IMR-90 (cell line): ENCODE results near the gene UBN2. TPM values are rescaled to one million over a fixed set of nuclear protein-coding genes. Genes with fewer than 3 reads are reported as not detected.

Experiments
- ATAC-seq: fragments of 200-7000 bp; cut with Tn5 transposase; 2 replicates; pipeline ENCODE4 v1.9.1; 2020; ENCODE audit warnings: low read depth, mild to moderate bottlenecking, moderate library complexity
- BruUV-seq: library from RNA; stranded (reverse); fragments of 400-500 nt; replicated peaks from 2 replicates; lab custom pipeline; 2021; lab: Mats Ljungman, UMichigan
- CTCF ChIA-PET: fragments of 300-600 bp; formaldehyde crosslinking; extraction: SDS; loops from one replicate; lab custom pipeline; 2021; ENCODE audit warnings: antibody characterized with exemption; lab: Yijun Ruan, JAX
- POLR2A ChIA-PET: fragments of 300-600 bp; sonication (Branson Sonifier 250); formaldehyde crosslinking; loops from one replicate; lab custom pipeline; 2022; ENCODE audit warnings: antibody characterized with exemption; ENCODE audit not compliant: unreplicated experiment; lab: Charles Lee
- DNase-seq: peaks from one replicate; pipeline ENCODE4 v3.0.0; 2013
- H2AFZ ChIP-seq: replicated peaks from 2 replicates; pipeline ENCODE3; 2013; ENCODE audit warnings: low read length, mild to moderate bottlenecking; ENCODE audit not compliant: poor library complexity
- H2AK5ac ChIP-seq: 2 replicates; pipeline ENCODE4 v1.6.1; 2013; ENCODE audit warnings: low read depth, low read length, inconsistent platforms
- H2AK9ac ChIP-seq: replicated peaks from 2 replicates; pipeline ENCODE3; 2013; ENCODE audit warnings: mild to moderate bottlenecking, low read depth, low read length, moderate library complexity; ENCODE audit not compliant: poor library complexity
- H2BK120ac ChIP-seq: 2 replicates; pipeline ENCODE4 v1.6.1; 2013; ENCODE audit warnings: low read depth, low read length, inconsistent platforms
- H2BK15ac ChIP-seq: 3 replicates; pipeline ENCODE4 v1.6.1; 2013; ENCODE audit warnings: low read depth, low read length, inconsistent platforms
- H2BK20ac ChIP-seq: 2 replicates; pipeline ENCODE4 v1.6.1; 2013; ENCODE audit warnings: low read depth, mild to moderate bottlenecking, inconsistent platforms, low read length, moderate library complexity
- H2BK5ac ChIP-seq: 2 replicates; pipeline ENCODE4 v1.6.1; 2013; ENCODE audit warnings: mild to moderate bottlenecking, low read depth, low read length, inconsistent platforms; ENCODE audit not compliant: poor library complexity, severe bottlenecking
- H3K14ac ChIP-seq: replicated peaks from 2 replicates; pipeline ENCODE4 v1.6.1; 2013; ENCODE audit warnings: low read depth, low read length, inconsistent platforms
- H3K18ac ChIP-seq: 2 replicates; pipeline ENCODE4 v1.6.1; 2013; ENCODE audit warnings: low read depth, low read length, control low read depth
- H3K23ac ChIP-seq: 2 replicates; pipeline ENCODE4 v1.6.1; 2013; ENCODE audit warnings: low read depth, low read length, inconsistent platforms
- H3K27ac ChIP-seq: 2 replicates; pipeline ENCODE4 v1.5.1; 2013; ENCODE audit warnings: mild to moderate bottlenecking, control low read depth, low read length; ENCODE audit not compliant: insufficient read depth
- H3K27me3 ChIP-seq: 2 replicates; pipeline ENCODE4 v1.6.1; 2013; ENCODE audit warnings: low read length; ENCODE audit not compliant: control insufficient read depth, insufficient read depth
- H3K36me3 ChIP-seq: 2 replicates; pipeline ENCODE4 v1.6.1; 2013; ENCODE audit warnings: low read length, mixed read lengths; ENCODE audit not compliant: control insufficient read depth, insufficient read depth
- H3K4ac ChIP-seq: 2 replicates; pipeline ENCODE4 v1.6.1; 2013; ENCODE audit warnings: low read depth, low read length, inconsistent platforms
- H3K4me1 ChIP-seq: 2 replicates; pipeline ENCODE4 v1.6.1; 2013; ENCODE audit warnings: low read length, mixed read lengths; ENCODE audit not compliant: control insufficient read depth, insufficient read depth
- H3K4me2 ChIP-seq: 2 replicates; pipeline ENCODE4 v1.6.1; 2013; ENCODE audit warnings: low read depth, mild to moderate bottlenecking, control low read depth, low read length, moderate library complexity
- H3K4me3 ChIP-seq: 2 replicates; pipeline ENCODE4 v1.5.1; 2013; ENCODE audit warnings: low read depth, mild to moderate bottlenecking, control low read depth, low read length, moderate library complexity; ENCODE audit not compliant: insufficient read depth
- H3K56ac ChIP-seq: 2 replicates; pipeline ENCODE4 v1.6.1; 2013; ENCODE audit warnings: low read length, inconsistent platforms; ENCODE audit not compliant: insufficient read depth; ENCODE audit errors: extremely low read depth
- H3K79me1 ChIP-seq, 2 experiments: 2 replicates each; pipeline ENCODE4 v1.6.1; 2013; ENCODE audit warnings: low read length in 2 of 2, inconsistent platforms in 1 of 2, low read depth in 1 of 2
- H3K9ac ChIP-seq: 2 replicates; pipeline ENCODE4 v1.6.1; 2013; ENCODE audit warnings: low read depth, low read length, control low read depth
- H3K9me1 ChIP-seq: 2 replicates; pipeline ENCODE4 v1.6.1; 2013; ENCODE audit warnings: low read length, inconsistent platforms; ENCODE audit not compliant: insufficient read depth
- H3K9me3 ChIP-seq: 2 replicates; pipeline ENCODE4 v1.6.1; 2013; ENCODE audit warnings: low read length; ENCODE audit not compliant: control insufficient read depth, insufficient read depth
- H4K20me1 ChIP-seq: 2 replicates; pipeline ENCODE4 v1.6.1; 2013; ENCODE audit warnings: low read length, inconsistent platforms; ENCODE audit not compliant: insufficient read depth
- H4K5ac ChIP-seq: 2 replicates; pipeline ENCODE4 v1.6.1; 2013; ENCODE audit warnings: mild to moderate bottlenecking, low read depth, low read length, control low read depth
- H4K8ac ChIP-seq, 2 experiments: 2 replicates each; pipeline ENCODE4 v1.6.1; 2013; ENCODE audit warnings: low read depth in 2 of 2, low read length in 2 of 2, control low read depth in 1 of 2, inconsistent platforms in 1 of 2
- H4K91ac ChIP-seq: 2 replicates; pipeline ENCODE4 v1.6.1; 2013; ENCODE audit warnings: low read depth, low read length, inconsistent platforms; ENCODE audit not compliant: insufficient read depth
- MXI1 ChIP-seq: IDR thresholded peaks from 2 replicates; pipeline ENCODE4 v1.6.1; 2012; ENCODE audit warnings: low read depth, mild to moderate bottlenecking, low read length, moderate library complexity, borderline replicate concordance
- WGBS, 2 experiments: methylation state at CpG; one replicate each; pipeline versions ENCODE4 v1.1.5 to v1.1.7; 2013; ENCODE audit warnings: missing lambda C conversion rate in 2 of 2; ENCODE audit not compliant: insufficient read length in 1 of 2; ENCODE audit errors: extremely low coverage in 2 of 2; 5-methylcytosine and 5-hydroxymethylcytosine counted together
- dilution Hi-C: fragments of 300-500 bp; cut with HindIII; formaldehyde crosslinking; loops from one replicate; pipeline ENCODE4 v1.14.3; 2018; ENCODE audit warnings: low sequenced_read_pairs; ENCODE audit not compliant: unreplicated experiment
- in situ Hi-C: fragments of 300-500 bp; cut with MboI; formaldehyde crosslinking; loops from 3 replicates; pipeline ENCODE4 v1.14.3; 2019; ENCODE audit warnings: low sequenced_read_pairs, inconsistent platforms, mixed read lengths
- intact Hi-C: fragments of 100-400 bp; cut with micrococcal nuclease; formaldehyde crosslinking; loops from 2 replicates; pipeline ENCODE4 v1.10.0; 2022
- polyA plus RNA-seq, 3 experiments: library from polyadenylated mRNA; depleted of rRNA; stranded (reverse); fragments of >200 nt; gene quantifications; 2 replicates each; pipeline ENCODE4 v1.2.3, GENCODE V29; 2012; ENCODE audit warnings: low replicate concordance in 1 of 3
- total RNA-seq: library from RNA; depleted of rRNA; stranded (reverse); fragments of >200 nt; gene quantifications from 2 replicates; pipeline ENCODE4 v1.2.3, GENCODE V29; 2012
- TF ChIP-seq, protein P1 (sequence below): conservative IDR thresholded peaks from 2 replicates; pipeline ENCODE4 v1.5.1; 2012; ENCODE audit warnings: mild to moderate bottlenecking, low read depth, low read length, improper control_type of control experiment
- TF ChIP-seq, protein P2 (sequence below): fragments of 150-350 bp; IDR thresholded peaks from 2 replicates; pipeline ENCODE4 v1.6.1; 2016; ENCODE audit warnings: low read depth, mild to moderate bottlenecking, low read length, moderate library complexity, borderline replicate concordance
- TF ChIP-seq, protein P3 (sequence below): fragments of 150-350 bp; IDR thresholded peaks from 2 replicates; pipeline ENCODE4 v1.6.1; 2017; ENCODE audit warnings: mild to moderate bottlenecking, antibody characterized with exemption, low read length, low read depth

Gene UBN2
- total and polyA plus RNA-seq, 2 of the 4 experiments (the other 2 are of a cell fraction) = 1.6 to 2.3 TPM

DNA sequence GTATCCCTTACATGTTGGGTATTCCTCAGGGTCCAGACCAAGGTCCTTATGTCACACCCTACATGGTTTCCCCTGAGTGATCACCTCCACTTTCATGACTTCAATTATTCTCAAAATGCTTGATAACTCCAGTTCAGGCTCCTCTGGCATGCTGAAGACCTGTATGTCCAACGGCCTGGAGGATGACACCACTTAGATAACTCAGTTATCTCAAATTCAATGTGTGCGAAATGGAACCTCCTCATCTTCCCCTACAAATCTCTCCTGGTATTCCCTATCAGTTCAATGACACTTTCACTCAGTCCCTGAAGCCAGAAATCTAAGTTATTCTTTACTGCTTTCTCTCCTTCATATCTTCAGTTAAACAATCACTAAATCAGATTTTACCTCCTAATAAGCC, 120.0 kb downstream of the UBN2 start:
- CTCF ChIA-PET = no interaction called here
- DNase-seq (no peak), ATAC-seq (no peak)
- Histone ChIP-seq H3K14ac (no peak overlapping the region), H3K4ac (no peak overlapping the region), H3K18ac (no peak overlapping the region), H3K9me1 (no peaks in the 10 kb centered on the region), H3K4me3 (no peak overlapping the region), H2AFZ (no peak overlapping the region), H2BK20ac (no peak overlapping the region), H3K36me3 (peaks cover 1% of the 10 kb centered on the region; the same call in 1 of the 2 replicates), H4K20me1 (no peaks in the 10 kb centered on the region), H4K5ac (no peak overlapping the region), H3K9ac (no peak overlapping the region), H2AK5ac (no peak overlapping the region), H3K79me1 (no peaks in the 10 kb centered on the region; a peak in 1 of 4 replicates), H3K4me1 (no peaks in the 10 kb centered on the region), H3K27me3 (no peaks in the 10 kb centered on the region), H3K56ac (no peak overlapping the region), H4K91ac (no peak overlapping the region), H4K8ac (no peak overlapping the region), H3K4me2 (no peak overlapping the region), H3K23ac (no peak overlapping the region), H2AK9ac (no peak overlapping the region), H2BK120ac (no peak overlapping the region), H2BK5ac (no peak overlapping the region), H3K27ac (no peak overlapping the region), H3K9me3 (no peaks in the 10 kb centered on the region), H2BK15ac (no peak overlapping the region)
- POLR2A ChIA-PET = interaction anchor here (0.6 kb wide), 1 partner anchor 144 kb away, joined by 5 read pairs; no protein-coding TSS in a partner anchor
- intact Hi-C loops = no loop called here
- in situ Hi-C loops = no loop called here
- TF ChIP-seq MXI1 = no peak
- TF ChIP-seq, protein P1, sequence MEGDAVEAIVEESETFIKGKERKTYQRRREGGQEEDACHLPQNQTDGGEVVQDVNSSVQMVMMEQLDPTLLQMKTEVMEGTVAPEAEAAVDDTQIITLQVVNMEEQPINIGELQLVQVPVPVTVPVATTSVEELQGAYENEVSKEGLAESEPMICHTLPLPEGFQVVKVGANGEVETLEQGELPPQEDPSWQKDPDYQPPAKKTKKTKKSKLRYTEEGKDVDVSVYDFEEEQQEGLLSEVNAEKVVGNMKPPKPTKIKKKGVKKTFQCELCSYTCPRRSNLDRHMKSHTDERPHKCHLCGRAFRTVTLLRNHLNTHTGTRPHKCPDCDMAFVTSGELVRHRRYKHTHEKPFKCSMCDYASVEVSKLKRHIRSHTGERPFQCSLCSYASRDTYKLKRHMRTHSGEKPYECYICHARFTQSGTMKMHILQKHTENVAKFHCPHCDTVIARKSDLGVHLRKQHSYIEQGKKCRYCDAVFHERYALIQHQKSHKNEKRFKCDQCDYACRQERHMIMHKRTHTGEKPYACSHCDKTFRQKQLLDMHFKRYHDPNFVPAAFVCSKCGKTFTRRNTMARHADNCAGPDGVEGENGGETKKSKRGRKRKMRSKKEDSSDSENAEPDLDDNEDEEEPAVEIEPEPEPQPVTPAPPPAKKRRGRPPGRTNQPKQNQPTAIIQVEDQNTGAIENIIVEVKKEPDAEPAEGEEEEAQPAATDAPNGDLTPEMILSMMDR = no peak
- TF ChIP-seq, protein P2, sequence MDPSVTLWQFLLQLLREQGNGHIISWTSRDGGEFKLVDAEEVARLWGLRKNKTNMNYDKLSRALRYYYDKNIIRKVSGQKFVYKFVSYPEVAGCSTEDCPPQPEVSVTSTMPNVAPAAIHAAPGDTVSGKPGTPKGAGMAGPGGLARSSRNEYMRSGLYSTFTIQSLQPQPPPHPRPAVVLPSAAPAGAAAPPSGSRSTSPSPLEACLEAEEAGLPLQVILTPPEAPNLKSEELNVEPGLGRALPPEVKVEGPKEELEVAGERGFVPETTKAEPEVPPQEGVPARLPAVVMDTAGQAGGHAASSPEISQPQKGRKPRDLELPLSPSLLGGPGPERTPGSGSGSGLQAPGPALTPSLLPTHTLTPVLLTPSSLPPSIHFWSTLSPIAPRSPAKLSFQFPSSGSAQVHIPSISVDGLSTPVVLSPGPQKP = no peak
- TF ChIP-seq, protein P3, sequence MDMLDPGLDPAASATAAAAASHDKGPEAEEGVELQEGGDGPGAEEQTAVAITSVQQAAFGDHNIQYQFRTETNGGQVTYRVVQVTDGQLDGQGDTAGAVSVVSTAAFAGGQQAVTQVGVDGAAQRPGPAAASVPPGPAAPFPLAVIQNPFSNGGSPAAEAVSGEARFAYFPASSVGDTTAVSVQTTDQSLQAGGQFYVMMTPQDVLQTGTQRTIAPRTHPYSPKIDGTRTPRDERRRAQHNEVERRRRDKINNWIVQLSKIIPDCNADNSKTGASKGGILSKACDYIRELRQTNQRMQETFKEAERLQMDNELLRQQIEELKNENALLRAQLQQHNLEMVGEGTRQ = no peak
- dilution Hi-C loops = no loop called here
- WGBS, 2 experiments = 93% methylated on average over 2 of the region's 2 CpGs; no CpG with 5 or more reads in 1 of the 2 experiments
- no TSS peak for BruUV-seq
